ENCODE results near the gene LGALS3. TPM values are rescaled to one million over a fixed set of nuclear protein-coding genes. Genes with fewer than 3 reads are reported as not detected.

LGALS3 gene
- polyA plus RNA-seq, 1 donor (not counting 4 experiments of a cell fraction or from before 2014, with no cell fraction given): 193 TPM

DNA sequence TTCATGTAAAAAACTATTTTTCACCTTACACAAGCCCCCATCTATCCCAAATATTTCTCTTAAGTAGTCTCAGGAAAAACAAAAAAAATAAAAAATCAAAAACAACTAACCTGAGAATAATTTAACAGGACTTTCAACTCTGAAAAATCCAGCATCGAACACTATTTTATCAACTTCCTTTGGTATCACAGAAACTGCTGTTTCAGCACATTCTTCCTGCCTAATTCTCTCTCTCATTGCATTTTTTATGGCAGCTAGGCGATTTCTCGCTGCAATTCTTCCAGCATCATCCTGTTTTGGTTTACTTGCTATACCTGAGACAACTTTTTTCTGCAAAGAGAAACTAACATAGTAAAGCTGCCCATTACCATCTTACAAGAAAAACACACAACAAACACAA, 29.4 kb downstream of the LGALS3 start:
- H3K4me1 ChIP-seq (ENCODE audit: control insufficient read depth, extremely low read depth, insufficient read depth, low read length): no peaks in the 10 kb centered on the region
- dilution Hi-C loops (cut with MboI; ENCODE audit: extremely low pct_ligation_motif_present, low sequenced_read_pairs): no loop called here
- no peaks in the 10 kb centered on the region for H3K9me1 ChIP-seq (ENCODE audit: control insufficient read depth, extremely low read depth, insufficient read depth, low read length)
- DNase-seq (ENCODE audit: low read depth, low spot score) (no peak), FAIRE-seq (no peak)
- no peak overlapping the region for H2AFZ ChIP-seq (ENCODE audit: control insufficient read depth, low read length)
- H3K4me2 ChIP-seq (ENCODE audit: control insufficient read depth, extremely low read depth, insufficient read depth, low read depth, low read length): no peak overlapping the region
- no peaks in the 10 kb centered on the region for H4K20me1 ChIP-seq (ENCODE audit: control insufficient read depth, extremely low read depth, insufficient read depth, low read length)
- H3K27ac ChIP-seq (ENCODE audit: control insufficient read depth, insufficient read depth, low read length): no peak overlapping the region
- H3K9me3 ChIP-seq (ENCODE audit: control insufficient read depth, low read depth, low read length): no peaks in the 10 kb centered on the region
- H3K79me2 ChIP-seq (ENCODE audit: control insufficient read depth, insufficient read depth, low read length): no peaks in the 10 kb centered on the region
- no peak overlapping the region for H3K4me3 ChIP-seq (ENCODE audit: control insufficient read depth in 2 of 3, extremely low read depth in 1 of 3, insufficient read depth in 2 of 3, low read depth in 1 of 3, low read length in 3 of 3)
- H3K36me3 ChIP-seq (ENCODE audit: control insufficient read depth in 2 of 2, extremely low read depth in 1 of 2, insufficient read depth in 2 of 2, low read length in 2 of 2): peaks cover 0 to 3% of the 10 kb centered on the region in 2 experiments
- no peak overlapping the region for H3K9ac ChIP-seq (ENCODE audit: control insufficient read depth, extremely low read depth, insufficient read depth, low read length)
- no peak for TF ChIP-seq EZH2 (IDR thresholded peaks at IDR 0.05; ENCODE audit: low read length)
- no peaks in the 10 kb centered on the region for H3K27me3 ChIP-seq (ENCODE audit: control insufficient read depth, extremely low read depth, insufficient read depth, low read length)

DNA sequence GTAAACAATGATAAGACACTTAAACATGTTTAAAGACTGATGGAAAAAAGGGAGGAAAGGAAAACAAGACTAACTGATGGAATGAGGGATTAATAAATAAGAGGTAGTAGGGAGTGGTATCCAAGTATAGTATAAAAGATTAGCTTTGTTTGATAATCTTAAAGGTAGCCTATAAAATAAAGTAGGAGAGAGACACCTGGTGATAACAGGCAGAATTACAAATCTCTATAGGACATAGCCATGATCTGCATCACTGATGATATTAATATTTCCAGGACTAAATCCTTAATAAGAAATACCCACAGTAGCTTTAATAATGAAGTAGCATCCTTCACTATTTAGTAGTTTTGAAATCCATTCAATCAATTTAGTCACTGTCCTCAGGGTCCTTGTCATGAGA, 31.9 kb downstream of the LGALS3 start:
- Histone ChIP-seq H3K4me1 (ENCODE audit: control insufficient read depth, extremely low read depth, insufficient read depth, low read length) (no peaks in the 10 kb centered on the region), H3K4me3 (ENCODE audit: control insufficient read depth in 2 of 3, extremely low read depth in 1 of 3, insufficient read depth in 2 of 3, low read depth in 1 of 3, low read length in 3 of 3) (no peak overlapping the region), H4K20me1 (ENCODE audit: control insufficient read depth, extremely low read depth, insufficient read depth, low read length) (no peaks in the 10 kb centered on the region), H3K4me2 (ENCODE audit: control insufficient read depth, extremely low read depth, insufficient read depth, low read depth, low read length) (no peak overlapping the region), H3K9me3 (ENCODE audit: control insufficient read depth, low read depth, low read length) (no peaks in the 10 kb centered on the region), H3K79me2 (ENCODE audit: control insufficient read depth, insufficient read depth, low read length) (no peaks in the 10 kb centered on the region), H3K9me1 (ENCODE audit: control insufficient read depth, extremely low read depth, insufficient read depth, low read length) (no peaks in the 10 kb centered on the region), H3K9ac (ENCODE audit: control insufficient read depth, extremely low read depth, insufficient read depth, low read length) (no peak overlapping the region), H2AFZ (ENCODE audit: control insufficient read depth, low read length) (no peak overlapping the region), H3K27me3 (ENCODE audit: control insufficient read depth, extremely low read depth, insufficient read depth, low read length) (no peaks in the 10 kb centered on the region), H3K27ac (ENCODE audit: control insufficient read depth, insufficient read depth, low read length) (no peak overlapping the region), H3K36me3 (ENCODE audit: control insufficient read depth in 2 of 2, extremely low read depth in 1 of 2, insufficient read depth in 2 of 2, low read length in 2 of 2) (peaks cover 0 to 3% of the 10 kb centered on the region in 2 experiments)
- dilution Hi-C loops (cut with MboI; ENCODE audit: extremely low pct_ligation_motif_present, low sequenced_read_pairs): no loop called here
- TF ChIP-seq, protein P1, sequence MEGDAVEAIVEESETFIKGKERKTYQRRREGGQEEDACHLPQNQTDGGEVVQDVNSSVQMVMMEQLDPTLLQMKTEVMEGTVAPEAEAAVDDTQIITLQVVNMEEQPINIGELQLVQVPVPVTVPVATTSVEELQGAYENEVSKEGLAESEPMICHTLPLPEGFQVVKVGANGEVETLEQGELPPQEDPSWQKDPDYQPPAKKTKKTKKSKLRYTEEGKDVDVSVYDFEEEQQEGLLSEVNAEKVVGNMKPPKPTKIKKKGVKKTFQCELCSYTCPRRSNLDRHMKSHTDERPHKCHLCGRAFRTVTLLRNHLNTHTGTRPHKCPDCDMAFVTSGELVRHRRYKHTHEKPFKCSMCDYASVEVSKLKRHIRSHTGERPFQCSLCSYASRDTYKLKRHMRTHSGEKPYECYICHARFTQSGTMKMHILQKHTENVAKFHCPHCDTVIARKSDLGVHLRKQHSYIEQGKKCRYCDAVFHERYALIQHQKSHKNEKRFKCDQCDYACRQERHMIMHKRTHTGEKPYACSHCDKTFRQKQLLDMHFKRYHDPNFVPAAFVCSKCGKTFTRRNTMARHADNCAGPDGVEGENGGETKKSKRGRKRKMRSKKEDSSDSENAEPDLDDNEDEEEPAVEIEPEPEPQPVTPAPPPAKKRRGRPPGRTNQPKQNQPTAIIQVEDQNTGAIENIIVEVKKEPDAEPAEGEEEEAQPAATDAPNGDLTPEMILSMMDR (optimal IDR thresholded peaks at IDR 0.05 in 1 of 3, IDR thresholded peaks at IDR 0.05 in 1 of 3, conservative IDR thresholded peaks at IDR 0.05 in 1 of 3; ENCODE audit: extremely low read depth in 1 of 3, insufficient read depth in 2 of 3, low read length in 3 of 3): peak in 1 of 3 experiments; percentile 45
- TF ChIP-seq EZH2 (IDR thresholded peaks at IDR 0.05; ENCODE audit: low read length): no peak
- no peak for DNase-seq (ENCODE audit: low read depth, low spot score)
- FAIRE-seq: no peak

DNA sequence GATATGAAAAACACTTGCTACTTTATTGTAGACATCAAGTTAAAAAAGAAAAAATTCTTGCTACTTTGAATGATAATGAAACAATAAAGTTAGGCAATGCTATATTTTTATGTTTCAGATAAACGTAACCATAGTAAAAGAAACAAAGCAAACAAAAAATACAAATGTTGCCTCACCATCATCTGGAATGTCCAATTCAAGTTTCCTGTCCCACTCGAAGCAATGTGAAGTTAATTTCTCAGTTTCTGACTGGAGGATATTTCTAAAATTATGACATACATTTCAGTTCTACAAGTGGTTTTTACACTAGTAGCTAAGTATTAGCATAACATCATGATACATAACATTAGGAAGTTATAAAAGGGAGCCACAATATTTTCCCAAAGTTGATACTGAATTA, 41.5 kb downstream of the LGALS3 start:
- Histone ChIP-seq H2AFZ (ENCODE audit: control insufficient read depth, low read length) (no peak overlapping the region), H3K4me2 (ENCODE audit: control insufficient read depth, extremely low read depth, insufficient read depth, low read depth, low read length) (no peak overlapping the region), H3K9ac (ENCODE audit: control insufficient read depth, extremely low read depth, insufficient read depth, low read length) (no peak overlapping the region), H3K36me3 (ENCODE audit: control insufficient read depth in 2 of 2, extremely low read depth in 1 of 2, insufficient read depth in 2 of 2, low read length in 2 of 2) (no peaks in the 10 kb centered on the region), H3K27me3 (ENCODE audit: control insufficient read depth, extremely low read depth, insufficient read depth, low read length) (no peaks in the 10 kb centered on the region), H3K79me2 (ENCODE audit: control insufficient read depth, insufficient read depth, low read length) (no peaks in the 10 kb centered on the region), H4K20me1 (ENCODE audit: control insufficient read depth, extremely low read depth, insufficient read depth, low read length) (no peaks in the 10 kb centered on the region), H3K27ac (ENCODE audit: control insufficient read depth, insufficient read depth, low read length) (no peak overlapping the region), H3K9me1 (ENCODE audit: control insufficient read depth, extremely low read depth, insufficient read depth, low read length) (no peaks in the 10 kb centered on the region), H3K9me3 (ENCODE audit: control insufficient read depth, low read depth, low read length) (no peaks in the 10 kb centered on the region), H3K4me3 (ENCODE audit: control insufficient read depth in 2 of 3, extremely low read depth in 1 of 3, insufficient read depth in 2 of 3, low read depth in 1 of 3, low read length in 3 of 3) (no peak overlapping the region), H3K4me1 (ENCODE audit: control insufficient read depth, extremely low read depth, insufficient read depth, low read length) (no peaks in the 10 kb centered on the region)
- DNase-seq (ENCODE audit: low read depth, low spot score) (no peak), FAIRE-seq (no peak)
- dilution Hi-C loops (cut with MboI; ENCODE audit: extremely low pct_ligation_motif_present, low sequenced_read_pairs): no loop called here
- no peak for TF ChIP-seq EZH2 (IDR thresholded peaks at IDR 0.05; ENCODE audit: low read length)
- TF ChIP-seq, protein P1 (optimal IDR thresholded peaks at IDR 0.05 in 1 of 3, IDR thresholded peaks at IDR 0.05 in 1 of 3, conservative IDR thresholded peaks at IDR 0.05 in 1 of 3; ENCODE audit: extremely low read depth in 1 of 3, insufficient read depth in 2 of 3, low read length in 3 of 3): no peak

Data from keratinocyte (primary cell).